ENCODE data around the gene OLA1. TPM values are rescaled to one million over a fixed set of nuclear protein-coding genes. Genes with fewer than 3 reads are reported as not detected.

Gene OLA1
- polyA plus RNA-seq, 2 of the 4 experiments (the other 2 are of a cell fraction), result 127 to 226 TPM

- ATAC-seq, result no peak
- no peak overlapping the region for H3K4me3 ChIP-seq
- peaks cover 4% of the 10 kb centered on the region; the same call in 1 of the 3 replicates for H3K4me1 ChIP-seq
- TF ChIP-seq BCL3 (IDR thresholded peaks at IDR 0.05) (no peak), ELK1 (IDR thresholded peaks at IDR 0.05; ENCODE audit: low read depth, low read length) (no peak), MAX (IDR thresholded peaks at IDR 0.05) (no peak), GATA3 (IDR thresholded peaks at IDR 0.05; ENCODE audit: borderline replicate concordance) (no peak), ZSCAN20 (CRISPR knock-in tag; IDR thresholded peaks at IDR 0.05) (no peak), TFCP2L1 (CRISPR knock-in tag; IDR thresholded peaks at IDR 0.05) (no peak), CBX8 (IDR thresholded peaks at IDR 0.05) (no peak), RNF2 (IDR thresholded peaks at IDR 0.05; ENCODE audit: borderline replicate concordance, low read depth) (no peak), ZNF302 (CRISPR knock-in tag; IDR thresholded peaks at IDR 0.05) (no peak), HDAC2 (IDR thresholded peaks at IDR 0.05) (no peak), CEBPB (IDR thresholded peaks at IDR 0.05) (no peak), HOXA7 (CRISPR knock-in tag; IDR thresholded peaks at IDR 0.05) (no peak), HES2 (IDR thresholded peaks at IDR 0.05) (no peak), KDM5A (IDR thresholded peaks at IDR 0.05) (no peak)
- FAIRE-seq, result no peak
- CTCF ChIA-PET, result interaction anchor here (1.0 to 2.3 kb wide), 3 partner anchors 10 to 179 kb away, joined by 4 to 9 read pairs (median 8); no protein-coding TSS in a partner anchor
- no peak overlapping the region for H3K27ac ChIP-seq
- POLR2A ChIA-PET, result no interaction called here
- H3K4me2 ChIP-seq, result no peak overlapping the region
- no peak for DNase-seq (ENCODE audit: low read depth in 1 of 2, low spot score in 1 of 2)
- H3K9me3 ChIP-seq, result no peaks in the 10 kb centered on the region
- 76% methylated on average over 3 of the region's 3 CpGs for WGBS (ENCODE audit: missing lambda C conversion rate)
These were observed 86.8 kb downstream of the OLA1 start for GRCh38 chr2:174161490-174161889.

- ChIA-PET POLR2A (interaction anchor here (0.7 to 1.1 kb wide), 2 partner anchors 90 to 183 kb away, joined by 4 to 5 read pairs; partner anchors contain the start of gene OLA1), CTCF (interaction anchor here (1.0 to 3.4 kb wide), 9 partner anchors 12 to 187 kb away, joined by 3 to 11 read pairs (median 3); no protein-coding TSS in a partner anchor)
- WGBS (ENCODE audit: missing lambda C conversion rate), result 72% methylated on average over 3 of the region's 3 CpGs
- FAIRE-seq (no peak), DNase-seq (ENCODE audit: low read depth in 1 of 2, low spot score in 1 of 2) (peak; percentile 66 to 75), ATAC-seq (peak; percentile 97 to 98)
- no peak overlapping the region for H3K4me2 ChIP-seq
- TF ChIP-seq RNF2 (IDR thresholded peaks at IDR 0.05; ENCODE audit: borderline replicate concordance, low read depth) (no peak), MYC (IDR thresholded peaks at IDR 0.05; ENCODE audit: borderline replicate concordance, low read length) (no peak), CTCF (IDR thresholded peaks at IDR 0.05) (peak; percentile 65), SMC3 (IDR thresholded peaks at IDR 0.05) (peak; percentile 68), RAD21 (conservative IDR thresholded peaks at IDR 0.05 in 1 of 2, IDR thresholded peaks at IDR 0.05 in 1 of 2) (peak; percentile 60 to 63; a peak in 4 of 5 replicates), JUN (IDR thresholded peaks at IDR 0.05) (no peak)
- no peaks in the 10 kb centered on the region for H3K9me3 ChIP-seq
- no peak overlapping the region for H3K27ac ChIP-seq
- H3K4me3 ChIP-seq, result no peak overlapping the region
- peaks cover 22% of the 10 kb centered on the region for H3K4me1 ChIP-seq
These were observed 90.3 kb downstream of the OLA1 start for GRCh38 chr2:174158003-174158402.

GRCh38 chr2:174157053-174157452 is 91.3 kb downstream of the OLA1 start:
- H3K4me2 ChIP-seq, result no peak overlapping the region
- FAIRE-seq (no peak), ATAC-seq (no peak), DNase-seq (ENCODE audit: low read depth in 1 of 2, low spot score in 1 of 2) (no peak)
- H3K4me3 ChIP-seq, result no peak overlapping the region
- no peaks in the 10 kb centered on the region for H3K9me3 ChIP-seq
- peaks cover 22% of the 10 kb centered on the region for H3K4me1 ChIP-seq
- ChIA-PET POLR2A (no interaction called here), CTCF (interaction anchor here (1.6 to 3.4 kb wide), 3 partner anchors 36 to 188 kb away, joined by 3 to 11 read pairs (median 11); no protein-coding TSS in a partner anchor)
- 94% methylated on average over 1 of the region's 1 CpG for WGBS (ENCODE audit: missing lambda C conversion rate)
- no peak overlapping the region for H3K27ac ChIP-seq
- TF ChIP-seq GATA3 (IDR thresholded peaks at IDR 0.05; ENCODE audit: borderline replicate concordance) (no peak), MAX (IDR thresholded peaks at IDR 0.05) (no peak)

All from A549 (cell line).